Body of pancreas (tissue), 4 donors: ENCODE measurements around the gene UBXN10. TPM values are rescaled to one million over a fixed set of nuclear protein-coding genes. Genes with fewer than 3 reads are reported as not detected.

Experiments used
- ATAC-seq: fragments of 150-250 bp; one replicate; pipeline ENCODE4 v1.9.1; 2016
- DNase-seq, 4 donors: peaks; one replicate each; pipeline ENCODE4 v3.0.0-alpha.2; 2019
- H3K27ac ChIP-seq, 4 donors: fragments of 200-600 bp; sonication (generic); 1 replicate in 3 of 4; 2 replicates in 1 of 4; pipeline versions ENCODE4 v1.5.1 to v1.6.1; 2016 to 2019; ENCODE audit warnings: mild to moderate bottlenecking in 1 of 4, mixed read lengths in 1 of 4, moderate library complexity in 1 of 4
- H3K27me3 ChIP-seq, 2 donors: fragments of 200-600 bp; sonication (generic); one replicate each; pipeline ENCODE4 v1.6.0; 2016; ENCODE audit warnings: mild to moderate bottlenecking in 1 of 2
- H3K36me3 ChIP-seq, 2 donors: fragments of 200-600 bp; sonication (generic); replicated peaks in 1 of 2; 2 replicates each; pipeline ENCODE4 v1.5.1; 2016; ENCODE audit warnings: low read depth in 2 of 2; ENCODE audit not compliant: insufficient read depth in 1 of 2
- H3K4me1 ChIP-seq: fragments of 200-600 bp; sonication (generic); one replicate; pipeline ENCODE4 v1.6.0; 2016
- H3K4me3 ChIP-seq, 2 donors: fragments of 200-600 bp; sonication (generic); 1 replicate in 1 of 2; 2 replicates in 1 of 2; pipeline ENCODE4 v1.5.1; 2016 to 2019
- H3K9me3 ChIP-seq, 3 donors: fragments of 200-600 bp; sonication (generic); 1 replicate in 2 of 3; 2 replicates in 1 of 3; pipeline ENCODE4 v1.5.1; 2016
- POLR2A ChIP-seq, 3 donors: fragments of 450-650 bp; IDR thresholded peaks; one replicate each; pipeline ENCODE4 v1.6.1; 2016; ENCODE audit warnings: antibody characterized with exemption in 3 of 3, mild to moderate bottlenecking in 2 of 3
- WGBS, 2 donors: methylation state at CpG; one replicate each; pipeline ENCODE4 v1.1.5; 2017; 5-methylcytosine and 5-hydroxymethylcytosine counted together
- intact Hi-C: fragments of 100-400 bp; cut with DNase I; formaldehyde crosslinking; loops from one replicate; pipeline ENCODE4 v1.15.1; 2023
- total RNA-seq, 2 donors: library from RNA; depleted of rRNA; stranded (reverse); fragments of >200 nt; gene quantifications; one replicate each; pipeline ENCODE4 v1.1.0, GENCODE V29; 2016
- TF ChIP-seq, protein P1 (sequence below), 7 experiments: fragments of 450-650 bp in 4 of 7; fragments of 200-600 bp in 3 of 7; sonication (generic) in 3 of 7; IDR thresholded peaks; one replicate each; pipeline ENCODE4 v1.5.1; 2016 to 2019; ENCODE audit warnings: antibody characterized with exemption in 7 of 7

UBXN10 gene
- total RNA-seq, 2 donors from 2014 or later = under 0.01 to 1.0 TPM

DNA sequence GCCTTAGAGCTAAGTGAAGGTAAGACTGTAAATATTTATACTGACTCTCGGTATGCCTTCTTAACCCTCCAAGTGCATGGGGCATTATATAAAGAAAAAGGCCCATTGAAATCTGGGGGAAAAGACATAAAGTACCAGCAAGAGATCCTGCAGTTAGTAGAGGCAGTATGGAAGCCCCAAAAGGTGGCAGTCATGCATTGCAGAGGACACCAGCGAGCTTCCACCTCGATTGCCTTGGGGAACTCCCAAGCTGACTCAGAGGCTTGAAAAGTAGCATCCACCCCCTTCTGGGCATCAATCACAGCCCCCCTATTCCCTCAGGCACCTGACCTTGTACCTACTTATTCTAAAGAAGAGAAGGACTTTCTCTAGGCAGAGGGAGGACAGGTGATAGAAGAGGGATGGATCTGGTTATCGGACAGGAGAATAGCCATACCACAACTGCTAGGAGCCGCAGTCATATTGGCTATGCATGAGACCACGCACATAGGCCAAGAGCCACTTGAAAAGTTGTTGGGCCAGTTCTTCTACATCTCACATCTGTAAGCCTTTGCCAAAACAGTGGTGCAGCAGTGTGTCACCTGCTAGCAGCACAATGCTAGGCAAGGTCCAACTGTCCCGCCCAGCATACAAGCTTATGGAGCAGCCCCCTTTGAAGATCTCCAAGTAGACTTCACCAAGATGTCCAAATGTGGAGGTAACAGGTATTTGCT lies 27.4 kb upstream of the UBXN10 start:
- intact Hi-C loops = no loop called here
- TF ChIP-seq POLR2A (IDR thresholded peaks at IDR 0.05) = no peak
- TF ChIP-seq, protein P1, sequence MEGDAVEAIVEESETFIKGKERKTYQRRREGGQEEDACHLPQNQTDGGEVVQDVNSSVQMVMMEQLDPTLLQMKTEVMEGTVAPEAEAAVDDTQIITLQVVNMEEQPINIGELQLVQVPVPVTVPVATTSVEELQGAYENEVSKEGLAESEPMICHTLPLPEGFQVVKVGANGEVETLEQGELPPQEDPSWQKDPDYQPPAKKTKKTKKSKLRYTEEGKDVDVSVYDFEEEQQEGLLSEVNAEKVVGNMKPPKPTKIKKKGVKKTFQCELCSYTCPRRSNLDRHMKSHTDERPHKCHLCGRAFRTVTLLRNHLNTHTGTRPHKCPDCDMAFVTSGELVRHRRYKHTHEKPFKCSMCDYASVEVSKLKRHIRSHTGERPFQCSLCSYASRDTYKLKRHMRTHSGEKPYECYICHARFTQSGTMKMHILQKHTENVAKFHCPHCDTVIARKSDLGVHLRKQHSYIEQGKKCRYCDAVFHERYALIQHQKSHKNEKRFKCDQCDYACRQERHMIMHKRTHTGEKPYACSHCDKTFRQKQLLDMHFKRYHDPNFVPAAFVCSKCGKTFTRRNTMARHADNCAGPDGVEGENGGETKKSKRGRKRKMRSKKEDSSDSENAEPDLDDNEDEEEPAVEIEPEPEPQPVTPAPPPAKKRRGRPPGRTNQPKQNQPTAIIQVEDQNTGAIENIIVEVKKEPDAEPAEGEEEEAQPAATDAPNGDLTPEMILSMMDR (IDR thresholded peaks at IDR 0.05) = no peak
- Histone ChIP-seq H3K9me3 (peaks cover 0 to 37% (median 0%) of the 10 kb centered on the region in 3 donors), H3K27ac (no peak overlapping the region), H3K27me3 (no peaks in the 10 kb centered on the region), H3K36me3 (no peaks in the 10 kb centered on the region), H3K4me3 (no peak overlapping the region), H3K4me1 (peaks cover 9% of the 10 kb centered on the region)
- whole genome bisulfite sequencing, 2 donors = 78 to 89% methylated on average over 6 to 7 of the region's 7 CpGs
- ATAC-seq (no peak), DNase-seq (no peak)

DNA sequence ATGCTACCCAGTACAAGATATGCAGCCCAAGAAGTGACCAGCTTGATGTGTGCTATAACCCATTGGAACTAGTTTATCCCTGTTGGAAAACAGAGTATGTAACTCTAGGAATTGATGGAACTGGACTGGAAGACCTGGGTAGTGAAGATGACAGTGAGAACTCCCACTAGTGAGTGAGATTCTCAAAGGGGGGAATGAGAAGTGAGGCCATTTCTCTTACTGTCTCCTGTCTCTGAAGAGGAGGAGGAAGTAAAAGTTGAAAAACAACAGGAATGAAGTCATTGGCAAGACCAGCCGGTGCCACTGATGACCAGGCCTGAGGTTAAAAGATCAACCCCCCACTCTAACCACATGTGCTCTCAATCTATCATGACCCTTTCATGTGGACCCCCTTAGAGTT lies 25.9 kb upstream of the UBXN10 start:
- WGBS, 2 donors = 50 to 52% methylated on average over 1 of the region's 1 CpG
- DNase-seq (no peak), ATAC-seq (no peak)
- no peaks in the 10 kb centered on the region for H3K4me1 ChIP-seq
- no peak overlapping the region for H3K4me3 ChIP-seq
- TF ChIP-seq, protein P1 (IDR thresholded peaks at IDR 0.05) = no peak
- TF ChIP-seq POLR2A (IDR thresholded peaks at IDR 0.05) = no peak
- H3K27me3 ChIP-seq = no peaks in the 10 kb centered on the region
- intact Hi-C loops = no loop called here
- H3K27ac ChIP-seq = no peak overlapping the region
- H3K9me3 ChIP-seq = peaks cover 0 to 37% (median 0%) of the 10 kb centered on the region in 3 donors
- H3K36me3 ChIP-seq = no peaks in the 10 kb centered on the region

DNA sequence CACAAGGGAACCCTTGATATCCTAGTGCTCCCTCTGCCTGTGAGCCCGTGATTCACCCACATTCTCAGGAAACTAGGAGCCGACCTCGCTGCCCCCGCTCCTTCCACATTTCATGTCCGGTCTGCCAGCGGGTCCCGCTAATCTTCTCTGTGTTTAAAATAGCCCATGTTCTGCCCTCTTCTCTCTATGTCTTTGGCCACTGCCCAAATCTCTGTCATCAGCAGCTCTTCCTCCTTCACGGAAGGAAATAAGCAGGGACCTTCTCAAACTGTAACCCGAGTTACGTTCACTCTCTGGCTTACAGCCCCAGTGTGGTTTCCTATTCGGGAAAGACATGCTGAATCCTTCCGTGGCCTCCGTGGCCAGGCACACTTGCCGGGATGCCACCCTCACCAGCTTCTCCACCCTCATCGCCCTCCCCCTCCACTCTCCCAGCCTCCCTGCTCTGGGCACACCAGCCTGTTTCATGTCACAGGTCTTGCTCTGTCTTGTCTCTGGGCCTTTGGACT lies 21.1 kb upstream of the UBXN10 start:
- intact Hi-C loops = no loop called here
- 70 to 89% methylated on average over 15 of the region's 15 CpGs for WGBS, 2 donors
- ATAC-seq = no peak
- Histone ChIP-seq H3K36me3 (no peaks in the 10 kb centered on the region), H3K27ac (no peak overlapping the region), H3K4me1 (no peaks in the 10 kb centered on the region), H3K27me3 (no peaks in the 10 kb centered on the region), H3K4me3 (no peak overlapping the region), H3K9me3 (peaks cover 0 to 37% (median 0%) of the 10 kb centered on the region in 3 donors)
- no peak for TF ChIP-seq POLR2A (IDR thresholded peaks at IDR 0.05)
- TF ChIP-seq, protein P1 (IDR thresholded peaks at IDR 0.05) = no peak
- peak in 1 of 4 donors; percentile 58 for DNase-seq

DNA sequence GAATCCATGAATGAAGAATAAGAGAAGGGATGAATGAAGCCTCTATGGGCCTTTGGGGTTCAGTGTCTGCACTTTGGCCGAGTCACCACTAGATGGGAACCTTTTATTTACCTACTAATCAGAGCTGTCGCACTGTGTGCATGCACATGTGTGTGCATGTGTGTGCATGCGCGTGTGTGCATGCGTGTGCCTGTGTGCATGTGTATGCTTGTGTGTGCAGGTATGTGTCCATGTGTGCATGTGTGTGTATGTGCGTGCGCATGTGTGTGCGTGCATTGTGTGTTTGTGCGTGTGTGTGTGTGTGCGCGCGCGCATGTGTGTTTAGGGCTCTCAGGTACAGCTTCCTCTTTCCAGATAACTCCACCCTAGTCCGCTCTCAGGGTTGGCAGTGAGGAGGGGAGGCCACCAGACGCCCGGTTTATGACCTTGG lies 20.4 kb upstream of the UBXN10 start:
- TF ChIP-seq POLR2A (IDR thresholded peaks at IDR 0.05) = no peak
- TF ChIP-seq, protein P1 (IDR thresholded peaks at IDR 0.05) = peak in 1 of 7 experiments; percentile 12
- Histone ChIP-seq H3K36me3 (no peaks in the 10 kb centered on the region), H3K9me3 (peaks cover 0 to 29% (median 0%) of the 10 kb centered on the region in 3 donors), H3K27me3 (no peaks in the 10 kb centered on the region), H3K4me1 (no peaks in the 10 kb centered on the region), H3K4me3 (no peak overlapping the region), H3K27ac (no peak overlapping the region)
- no peak for DNase-seq
- WGBS, 2 donors = 70 to 81% methylated on average over 16 of the region's 16 CpGs
- no peak for ATAC-seq
- intact Hi-C loops = no loop called here
